ENCODE data around the gene MMP27.

DNA sequence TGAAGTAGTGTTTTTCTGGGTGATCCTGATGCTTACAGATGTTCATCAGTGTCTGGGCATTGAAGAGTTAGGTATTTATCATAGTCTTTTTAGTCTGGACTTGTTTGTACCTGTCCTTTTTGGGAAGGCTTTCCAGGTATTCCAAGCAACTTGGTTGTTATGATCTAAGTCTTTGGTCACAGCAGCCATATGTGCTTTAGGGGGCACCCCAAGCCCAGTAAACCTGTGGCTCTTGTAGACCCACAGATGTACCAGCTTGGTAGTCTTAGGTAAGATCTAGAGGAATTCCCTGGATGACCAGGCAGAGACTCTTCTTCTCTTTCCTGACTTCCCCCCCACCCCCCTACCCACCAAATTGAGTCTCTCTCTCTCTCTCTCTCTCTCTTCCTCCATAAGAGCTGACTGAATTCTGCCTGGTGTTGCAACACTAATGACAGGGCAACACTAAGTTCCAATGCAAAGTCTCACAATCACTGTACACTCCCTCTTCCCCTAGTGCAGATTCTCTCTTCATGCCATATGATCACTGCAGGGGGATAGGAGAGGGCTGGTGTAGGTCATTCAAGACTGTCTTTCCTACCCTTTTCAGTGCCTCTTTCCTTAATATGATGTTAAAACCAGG, 43.6 kb upstream of the MMP27 start:
- TF ChIP-seq, protein P1, sequence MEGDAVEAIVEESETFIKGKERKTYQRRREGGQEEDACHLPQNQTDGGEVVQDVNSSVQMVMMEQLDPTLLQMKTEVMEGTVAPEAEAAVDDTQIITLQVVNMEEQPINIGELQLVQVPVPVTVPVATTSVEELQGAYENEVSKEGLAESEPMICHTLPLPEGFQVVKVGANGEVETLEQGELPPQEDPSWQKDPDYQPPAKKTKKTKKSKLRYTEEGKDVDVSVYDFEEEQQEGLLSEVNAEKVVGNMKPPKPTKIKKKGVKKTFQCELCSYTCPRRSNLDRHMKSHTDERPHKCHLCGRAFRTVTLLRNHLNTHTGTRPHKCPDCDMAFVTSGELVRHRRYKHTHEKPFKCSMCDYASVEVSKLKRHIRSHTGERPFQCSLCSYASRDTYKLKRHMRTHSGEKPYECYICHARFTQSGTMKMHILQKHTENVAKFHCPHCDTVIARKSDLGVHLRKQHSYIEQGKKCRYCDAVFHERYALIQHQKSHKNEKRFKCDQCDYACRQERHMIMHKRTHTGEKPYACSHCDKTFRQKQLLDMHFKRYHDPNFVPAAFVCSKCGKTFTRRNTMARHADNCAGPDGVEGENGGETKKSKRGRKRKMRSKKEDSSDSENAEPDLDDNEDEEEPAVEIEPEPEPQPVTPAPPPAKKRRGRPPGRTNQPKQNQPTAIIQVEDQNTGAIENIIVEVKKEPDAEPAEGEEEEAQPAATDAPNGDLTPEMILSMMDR (IDR thresholded peaks at IDR 0.05; ENCODE audit: low read length) = no peak
- TF ChIP-seq EZH2 (optimal IDR thresholded peaks at IDR 0.05; ENCODE audit: low read depth, low read length) = no peak
- TF ChIP-seq EZH2phosphoT487 (IDR thresholded peaks at IDR 0.05; ENCODE audit: low read length) = no peak

All from MM.1S (cell line).